Fibroblast of lung (primary cell): ENCODE measurements around the gene NRIP3.

Experiments used
- EZH2 ChIP-seq: IDR thresholded peaks from 2 replicates; pipeline ENCODE4 v1.5.1; 2012; ENCODE audit warnings: low read length, control low read depth, mild to moderate bottlenecking; ENCODE audit errors: missing control alignments
- TF ChIP-seq, protein P1 (sequence below), 2 donors: IDR thresholded peaks in 1 of 2; conservative IDR thresholded peaks in 1 of 2; 1 replicate in 1 of 2; 2 replicates in 1 of 2; pipeline ENCODE4 v1.5.1; 2011 to 2012; ENCODE audit warnings: low read length in 2 of 2, control low read depth in 1 of 2, inconsistent platforms in 1 of 2, low read depth in 1 of 2, mild to moderate bottlenecking in 1 of 2

DNA sequence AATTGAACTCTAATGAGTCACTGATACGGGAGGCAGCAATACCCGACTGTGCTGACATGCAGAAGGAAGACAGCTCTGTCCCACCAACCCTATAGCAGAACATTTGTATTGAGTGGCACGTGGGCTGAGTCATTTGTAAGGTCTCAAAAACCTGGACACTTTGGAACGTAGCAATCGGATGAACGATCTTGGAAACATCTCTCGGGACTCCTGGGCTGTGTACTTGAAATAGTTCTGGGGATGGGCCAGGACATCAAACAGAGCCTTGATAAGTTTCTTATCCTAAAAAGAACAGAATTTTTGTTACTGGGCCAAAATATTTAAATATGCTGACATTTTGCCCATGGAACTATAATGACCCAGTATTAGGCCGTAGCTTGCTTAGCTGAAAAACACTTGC, 17.1 kb upstream of the NRIP3 start:
- TF ChIP-seq, protein P1, sequence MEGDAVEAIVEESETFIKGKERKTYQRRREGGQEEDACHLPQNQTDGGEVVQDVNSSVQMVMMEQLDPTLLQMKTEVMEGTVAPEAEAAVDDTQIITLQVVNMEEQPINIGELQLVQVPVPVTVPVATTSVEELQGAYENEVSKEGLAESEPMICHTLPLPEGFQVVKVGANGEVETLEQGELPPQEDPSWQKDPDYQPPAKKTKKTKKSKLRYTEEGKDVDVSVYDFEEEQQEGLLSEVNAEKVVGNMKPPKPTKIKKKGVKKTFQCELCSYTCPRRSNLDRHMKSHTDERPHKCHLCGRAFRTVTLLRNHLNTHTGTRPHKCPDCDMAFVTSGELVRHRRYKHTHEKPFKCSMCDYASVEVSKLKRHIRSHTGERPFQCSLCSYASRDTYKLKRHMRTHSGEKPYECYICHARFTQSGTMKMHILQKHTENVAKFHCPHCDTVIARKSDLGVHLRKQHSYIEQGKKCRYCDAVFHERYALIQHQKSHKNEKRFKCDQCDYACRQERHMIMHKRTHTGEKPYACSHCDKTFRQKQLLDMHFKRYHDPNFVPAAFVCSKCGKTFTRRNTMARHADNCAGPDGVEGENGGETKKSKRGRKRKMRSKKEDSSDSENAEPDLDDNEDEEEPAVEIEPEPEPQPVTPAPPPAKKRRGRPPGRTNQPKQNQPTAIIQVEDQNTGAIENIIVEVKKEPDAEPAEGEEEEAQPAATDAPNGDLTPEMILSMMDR (conservative IDR thresholded peaks at IDR 0.05 in 1 of 2, IDR thresholded peaks at IDR 0.05 in 1 of 2; ENCODE audit: low read depth in 1 of 2, low read length in 2 of 2), result no peak
- TF ChIP-seq EZH2, result no peak
